Measurements from ENCODE around the gene GSTM1. TPM values are rescaled to one million over a fixed set of nuclear protein-coding genes. Genes with fewer than 3 reads are reported as not detected.

Gene GSTM1
- total and polyA plus RNA-seq, 8 donors, result 0.23 to 99.7 (median 37.4) TPM; not detected in 2

DNA sequence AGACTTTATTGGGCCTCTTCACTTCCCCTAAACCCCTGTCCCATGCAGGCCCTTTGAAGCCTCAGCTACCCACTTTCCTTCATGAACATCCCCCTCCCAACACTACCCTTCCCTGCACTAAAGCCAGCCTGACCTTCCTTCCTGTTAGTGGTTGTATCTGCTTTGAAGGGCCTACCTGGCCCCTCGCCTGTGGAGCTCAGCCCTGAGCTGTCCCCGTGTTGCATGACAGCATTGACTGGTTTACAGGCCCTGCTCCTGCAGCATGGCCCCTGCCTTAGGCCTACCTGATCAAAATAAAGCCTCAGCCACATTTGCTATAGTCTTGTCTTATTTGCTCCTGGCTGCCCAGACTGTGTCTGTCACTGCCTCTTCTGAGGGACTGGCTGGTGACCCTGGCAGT, 26.2 kb upstream of the GSTM1 start:
- H3K4me1 ChIP-seq, result peaks cover 4 to 23% (median 7%) of the 10 kb centered on the region in 4 donors
- peaks cover 0 to 59% (median 34%) of the 10 kb centered on the region in 4 donors for H3K36me3 ChIP-seq
- no peaks in the 10 kb centered on the region for H3K9me3 ChIP-seq
- no peak for DNase-seq
- intact Hi-C loops (cut with DNase I; ENCODE audit: low total_unique reads), result no loop called here
- H3K27me3 ChIP-seq, result no peaks in the 10 kb centered on the region
- H3K4me3 ChIP-seq, result no peak overlapping the region
- WGBS, 5 donors, result 68 to 85% (median 83%) methylated on average over 2 of the region's 2 CpGs
- no peak overlapping the region for H3K27ac ChIP-seq
- TF ChIP-seq POLR2AphosphoS5 (IDR thresholded peaks at IDR 0.05) (no peak), POLR2A (IDR thresholded peaks at IDR 0.05) (no peak), EP300 (IDR thresholded peaks at IDR 0.05) (no peak)
- TF ChIP-seq, protein P1, sequence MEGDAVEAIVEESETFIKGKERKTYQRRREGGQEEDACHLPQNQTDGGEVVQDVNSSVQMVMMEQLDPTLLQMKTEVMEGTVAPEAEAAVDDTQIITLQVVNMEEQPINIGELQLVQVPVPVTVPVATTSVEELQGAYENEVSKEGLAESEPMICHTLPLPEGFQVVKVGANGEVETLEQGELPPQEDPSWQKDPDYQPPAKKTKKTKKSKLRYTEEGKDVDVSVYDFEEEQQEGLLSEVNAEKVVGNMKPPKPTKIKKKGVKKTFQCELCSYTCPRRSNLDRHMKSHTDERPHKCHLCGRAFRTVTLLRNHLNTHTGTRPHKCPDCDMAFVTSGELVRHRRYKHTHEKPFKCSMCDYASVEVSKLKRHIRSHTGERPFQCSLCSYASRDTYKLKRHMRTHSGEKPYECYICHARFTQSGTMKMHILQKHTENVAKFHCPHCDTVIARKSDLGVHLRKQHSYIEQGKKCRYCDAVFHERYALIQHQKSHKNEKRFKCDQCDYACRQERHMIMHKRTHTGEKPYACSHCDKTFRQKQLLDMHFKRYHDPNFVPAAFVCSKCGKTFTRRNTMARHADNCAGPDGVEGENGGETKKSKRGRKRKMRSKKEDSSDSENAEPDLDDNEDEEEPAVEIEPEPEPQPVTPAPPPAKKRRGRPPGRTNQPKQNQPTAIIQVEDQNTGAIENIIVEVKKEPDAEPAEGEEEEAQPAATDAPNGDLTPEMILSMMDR (IDR thresholded peaks at IDR 0.05), result no peak

DNA sequence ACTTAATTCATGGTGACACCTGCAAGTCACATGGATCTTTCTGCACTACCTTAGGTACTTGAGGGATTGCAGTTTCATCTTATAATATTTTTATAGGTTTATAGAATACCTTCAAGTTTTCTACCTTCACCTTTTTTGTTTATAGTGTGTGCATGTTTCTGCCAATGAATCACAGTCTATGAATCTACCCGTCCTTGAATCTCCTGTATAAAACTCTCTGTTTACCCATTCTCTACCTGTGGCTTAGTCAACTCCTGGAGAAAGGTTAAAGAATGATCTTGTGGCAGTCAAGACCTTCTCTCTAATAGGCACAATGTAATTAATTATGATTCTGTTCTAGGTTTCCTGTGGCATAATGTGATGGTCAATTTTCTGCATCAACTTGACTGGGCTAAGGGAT, 22.9 kb upstream of the GSTM1 start:
- Histone ChIP-seq H3K4me1 (peaks cover 10 to 22% (median 14%) of the 10 kb centered on the region in 4 donors), H3K36me3 (peaks cover 0 to 35% (median 23%) of the 10 kb centered on the region in 4 donors), H3K4me3 (no peak overlapping the region), H3K27ac (no peak overlapping the region), H3K27me3 (no peaks in the 10 kb centered on the region), H3K9me3 (no peaks in the 10 kb centered on the region)
- TF ChIP-seq EP300 (IDR thresholded peaks at IDR 0.05) (no peak), POLR2A (IDR thresholded peaks at IDR 0.05) (no peak), POLR2AphosphoS5 (IDR thresholded peaks at IDR 0.05) (no peak)
- TF ChIP-seq, protein P1 (IDR thresholded peaks at IDR 0.05), result no peak
- intact Hi-C loops (cut with DNase I; ENCODE audit: low total_unique reads), result no loop called here
- DNase-seq, result no peak
- WGBS, 5 donors, result 61 to 88% (median 77%) methylated on average over 1 of the region's 1 CpG

DNA sequence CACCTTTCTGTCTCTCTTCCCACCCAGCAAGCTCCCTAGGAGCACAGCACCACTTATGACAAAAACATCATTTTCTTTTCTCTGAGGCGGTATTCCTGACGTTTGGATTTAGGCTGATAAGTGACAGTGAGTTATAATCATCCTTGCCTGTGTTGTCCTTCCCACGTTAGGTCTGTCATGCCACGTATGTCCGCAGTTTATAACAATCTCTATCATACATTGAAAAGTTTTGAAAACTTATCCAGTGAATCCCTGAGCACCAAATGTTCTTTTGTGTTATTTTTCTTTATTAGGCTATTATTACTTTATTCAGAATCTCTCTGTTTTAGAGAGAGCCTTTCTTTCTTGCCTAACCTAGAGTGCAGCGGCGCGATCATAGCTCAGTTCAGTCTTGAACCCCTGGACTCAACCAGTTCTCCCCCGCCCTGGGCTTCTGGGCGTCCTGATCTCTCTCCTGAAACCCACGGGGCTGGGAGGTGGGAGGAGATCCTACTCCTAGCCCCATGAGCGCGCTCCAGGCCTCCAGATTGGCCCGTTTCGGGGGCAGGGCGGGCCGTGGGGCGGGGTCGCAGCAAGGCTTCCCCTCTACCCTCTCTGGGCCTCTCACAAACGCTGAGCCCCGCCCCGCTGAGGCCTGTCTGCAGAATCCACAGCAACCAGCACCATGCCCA, 20.0 kb upstream of the GSTM1 start, which contains the start of gene GSTM2:
GSTM2 (plus strand) TSS at position 606 of the 671 bp plus-strand sequence; CDS start at position 665, 59 bp downstream.
- no peaks in the 10 kb centered on the region for H3K27me3 ChIP-seq
- DNase-seq, result peak; percentile 93 to 97
- H3K4me3 ChIP-seq, result peak within 1 kb of the TSS; percentile 58 to 60 (median 59)
- H3K36me3 ChIP-seq, result peaks cover 0 to 23% (median 2%) of the 10 kb centered on the region in 4 donors
- intact Hi-C loops (cut with DNase I; ENCODE audit: low total_unique reads), result no loop called here
- WGBS, 5 donors, result 9 to 13% (median 11%) methylated on average over 19 to 22 of the region's 22 CpGs
- H3K9me3 ChIP-seq, result no peaks in the 10 kb centered on the region
- peaks cover 10 to 22% (median 14%) of the 10 kb centered on the region in 4 donors for H3K4me1 ChIP-seq
- TF ChIP-seq, protein P1 (IDR thresholded peaks at IDR 0.05), result no peak
- TF ChIP-seq EP300 (IDR thresholded peaks at IDR 0.05) (no peak), POLR2AphosphoS5 (IDR thresholded peaks at IDR 0.05) (peak in 1 of 3 donors; percentile 60)
- H3K27ac ChIP-seq, result peak within 1 kb of the TSS; percentile 43 to 64 (median 47)

DNA sequence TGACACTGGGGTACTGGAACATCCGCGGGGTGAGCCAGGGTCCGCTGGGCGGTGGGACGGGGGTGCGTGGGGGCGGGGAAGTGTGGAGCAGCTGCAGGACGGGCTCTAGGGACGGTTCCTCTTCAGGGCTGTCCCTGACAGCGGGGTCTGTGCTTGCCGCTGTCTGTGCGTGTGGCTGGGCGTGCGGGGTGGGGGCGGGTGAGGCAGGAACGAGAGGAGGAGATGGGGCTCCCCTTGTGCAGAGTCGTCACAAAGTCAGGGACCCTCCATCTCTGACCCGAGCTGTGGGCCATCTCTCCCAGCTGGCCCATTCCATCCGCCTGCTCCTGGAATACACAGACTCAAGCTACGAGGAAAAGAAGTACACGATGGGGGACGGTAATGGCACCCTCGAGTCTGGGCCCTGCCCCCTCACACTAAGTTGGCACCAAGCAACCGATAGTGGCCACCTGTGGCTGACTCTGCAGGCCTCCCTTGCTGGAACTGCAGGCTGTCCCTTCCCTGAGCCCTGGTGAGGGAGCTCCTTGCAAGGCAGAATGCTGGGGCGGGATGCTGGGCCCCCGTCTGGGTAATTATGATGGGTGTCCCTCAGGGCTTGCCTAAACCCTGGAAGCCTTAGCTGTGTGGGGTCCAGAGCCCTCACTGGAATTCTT, 19.4 kb upstream of the GSTM1 start:
- H3K27me3 ChIP-seq, result no peaks in the 10 kb centered on the region
- TF ChIP-seq, protein P1 (IDR thresholded peaks at IDR 0.05), result no peak
- no peak for TF ChIP-seq POLR2AphosphoS5 (IDR thresholded peaks at IDR 0.05)
- no peak for TF ChIP-seq POLR2A (IDR thresholded peaks at IDR 0.05)
- TF ChIP-seq EP300 (IDR thresholded peaks at IDR 0.05), result no peak
- 6 to 14% (median 9%) methylated on average over 6 to 26 of the region's 26 CpGs for WGBS, 5 donors
- H3K4me3 ChIP-seq, result peak overlapping the region; percentile 58 to 60 (median 59)
- H3K27ac ChIP-seq, result peak overlapping the region; percentile 2 to 64 (median 47)
- peaks cover 10 to 22% (median 14%) of the 10 kb centered on the region in 4 donors for H3K4me1 ChIP-seq
- peak in 1 of 2 donors; percentile 51 for DNase-seq
- intact Hi-C loops (cut with DNase I; ENCODE audit: low total_unique reads), result no loop called here
- H3K36me3 ChIP-seq, result peaks cover 0 to 27% (median 3%) of the 10 kb centered on the region in 4 donors
- no peaks in the 10 kb centered on the region for H3K9me3 ChIP-seq

Data from stomach (tissue), 9 donors.